H7 (cell line): ENCODE results near the gene FHOD3. TPM values are rescaled to one million over a fixed set of nuclear protein-coding genes. Genes with fewer than 3 reads are reported as not detected.

Experiments used
- DNase-seq: peaks from one replicate; pipeline ENCODE4 v3.0.0; 2012
- H3K27me3 ChIP-seq: 2 replicates; pipeline ENCODE4 v1.6.0; 2011; ENCODE audit warnings: mild to moderate bottlenecking, low read length; ENCODE audit not compliant: control insufficient read depth, insufficient read depth
- H3K36me3 ChIP-seq: replicated peaks from 2 replicates; pipeline ENCODE4 v1.5.1; 2011; ENCODE audit warnings: low read length; ENCODE audit not compliant: control insufficient read depth, insufficient read depth
- H3K4me3 ChIP-seq: 2 replicates; pipeline ENCODE4 v1.5.1; 2011; ENCODE audit warnings: low read depth, mild to moderate bottlenecking, control low read depth, low read length, moderate library complexity; ENCODE audit not compliant: insufficient read depth
- total RNA-seq: library from RNA; depleted of rRNA; stranded (reverse); fragments of >200 nt; shearing (Covaris generic); gene quantifications from 2 replicates; pipeline ENCODE4 v1.2.3, GENCODE V29; 2014

The FHOD3 gene
- total RNA-seq, 1 experiment from 2014 or later: 1.8 TPM

GRCh38 chr18:36386150-36386920 lies 88.8 kb downstream of the FHOD3 start:
- DNase-seq: no peak
- H3K36me3 ChIP-seq: no peaks in the 10 kb centered on the region
- no peak overlapping the region for H3K4me3 ChIP-seq
- H3K27me3 ChIP-seq: no peaks in the 10 kb centered on the region

- no peaks in the 10 kb centered on the region for H3K36me3 ChIP-seq
- H3K27me3 ChIP-seq: no peaks in the 10 kb centered on the region
- DNase-seq: no peak
- no peak overlapping the region for H3K4me3 ChIP-seq
Observed at GRCh38 chr18:36387310-36387709, 89.8 kb downstream of the FHOD3 start.

GRCh38 chr18:36388310-36388709 lies 90.8 kb downstream of the FHOD3 start:
- Histone ChIP-seq H3K4me3 (no peak overlapping the region), H3K36me3 (no peaks in the 10 kb centered on the region), H3K27me3 (no peaks in the 10 kb centered on the region)
- DNase-seq: peak; percentile 54

- H3K4me3 ChIP-seq: no peak overlapping the region
- no peaks in the 10 kb centered on the region for H3K27me3 ChIP-seq
- H3K36me3 ChIP-seq: no peaks in the 10 kb centered on the region
- DNase-seq: no peak
Observed at GRCh38 chr18:36389027-36389426, 91.5 kb downstream of the FHOD3 start.

- no peaks in the 10 kb centered on the region for H3K27me3 ChIP-seq
- no peak for DNase-seq
- no peaks in the 10 kb centered on the region for H3K36me3 ChIP-seq
- H3K4me3 ChIP-seq: no peak overlapping the region
Observed at GRCh38 chr18:36389811-36390581, 92.5 kb downstream of the FHOD3 start.

GRCh38 chr18:36391426-36392145 lies 94.1 kb downstream of the FHOD3 start:
- Histone ChIP-seq H3K4me3 (no peak overlapping the region), H3K36me3 (no peaks in the 10 kb centered on the region), H3K27me3 (no peaks in the 10 kb centered on the region)
- no peak for DNase-seq

DNA sequence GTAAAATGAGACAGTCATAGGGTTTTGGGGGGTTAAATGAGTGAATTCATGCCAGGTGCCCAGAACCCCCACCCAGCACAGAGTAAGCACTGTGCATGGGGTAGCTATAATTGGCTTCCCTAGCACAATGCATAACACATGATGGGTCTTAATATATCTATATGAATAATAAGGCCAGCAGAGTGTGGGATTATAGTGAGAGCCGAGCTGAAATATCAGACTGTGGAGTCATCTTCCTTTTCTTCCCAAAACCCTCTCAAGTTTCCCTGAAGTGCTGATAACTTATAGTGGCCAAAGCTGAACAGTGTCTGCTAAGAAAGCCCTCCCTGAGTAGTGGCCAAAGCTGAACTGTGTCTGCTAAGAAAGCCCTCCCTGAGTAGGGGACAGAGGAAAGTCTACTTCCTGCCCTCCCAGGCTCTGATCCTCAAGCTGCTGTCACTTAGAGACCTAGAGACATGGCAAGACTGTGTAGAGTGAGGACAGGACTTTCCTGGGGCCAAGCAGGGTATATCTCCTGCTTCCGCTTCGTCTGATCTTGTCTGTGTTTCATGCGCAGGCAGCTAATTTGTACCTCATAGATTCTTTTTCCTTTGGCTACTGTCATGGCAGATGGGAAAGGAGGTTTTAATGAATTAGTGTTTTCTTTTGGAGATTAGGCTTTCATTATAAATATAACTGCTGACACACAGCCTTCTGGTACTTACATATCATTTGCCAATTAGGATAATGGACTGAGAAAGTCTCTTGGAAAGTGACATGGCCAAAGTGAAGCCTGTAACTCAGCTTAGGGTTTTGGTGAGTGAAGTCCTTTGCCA lies 94.9 kb downstream of the FHOD3 start:
- H3K27me3 ChIP-seq: no peaks in the 10 kb centered on the region
- no peak for DNase-seq
- no peaks in the 10 kb centered on the region for H3K36me3 ChIP-seq
- no peak overlapping the region for H3K4me3 ChIP-seq

DNA sequence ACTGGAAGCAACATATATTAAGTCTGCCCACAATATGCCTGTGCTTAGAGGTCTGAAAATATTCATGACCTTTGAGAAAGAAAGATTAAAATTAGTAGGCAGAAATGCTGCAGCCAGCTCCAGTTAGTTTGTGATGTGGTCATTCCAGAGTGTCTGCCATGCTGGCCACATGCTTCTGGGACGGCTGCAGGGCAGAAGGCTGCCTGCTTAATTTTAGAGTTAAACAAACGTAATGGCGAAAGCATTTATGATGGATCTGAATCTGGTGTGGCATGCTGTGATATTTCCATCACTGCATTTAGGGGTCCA lies 95.4 kb downstream of the FHOD3 start:
- DNase-seq: no peak
- no peaks in the 10 kb centered on the region for H3K27me3 ChIP-seq
- no peaks in the 10 kb centered on the region for H3K36me3 ChIP-seq
- H3K4me3 ChIP-seq: no peak overlapping the region

- H3K36me3 ChIP-seq: no peaks in the 10 kb centered on the region
- no peak overlapping the region for H3K4me3 ChIP-seq
Observed at GRCh38 chr18:36394486-36394885, 97.0 kb downstream of the FHOD3 start.

DNA sequence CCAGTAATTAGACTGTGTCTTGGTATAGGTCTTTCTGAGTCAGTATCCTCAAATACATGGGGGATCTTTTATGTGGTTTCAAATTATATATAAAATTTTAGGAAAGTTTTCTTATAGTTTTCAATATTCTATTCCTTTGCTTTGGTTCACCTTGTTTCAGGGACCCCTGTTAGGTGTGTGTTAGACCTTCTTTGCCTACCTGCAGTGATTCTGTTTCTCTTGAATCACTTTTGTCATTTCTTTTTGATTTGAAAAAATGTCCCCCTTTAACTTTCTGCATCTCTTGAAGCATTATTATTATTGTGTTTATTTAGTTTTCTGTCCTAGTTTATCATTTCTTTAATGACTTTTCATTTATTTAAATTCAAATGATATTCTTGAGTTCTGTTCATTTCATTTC lies 98.7 kb downstream of the FHOD3 start:
- Histone ChIP-seq H3K4me3 (no peak overlapping the region), H3K36me3 (no peaks in the 10 kb centered on the region), H3K27me3 (no peaks in the 10 kb centered on the region)
- DNase-seq: no peak

More at GRCh38 chr18:36394486-36394885, 97.0 kb downstream of the FHOD3 start:
- no peaks in the 10 kb centered on the region for H3K27me3 ChIP-seq
- no peak for DNase-seq

- DNase-seq: no peak
- Histone ChIP-seq H3K4me3 (no peak overlapping the region), H3K36me3 (no peaks in the 10 kb centered on the region), H3K27me3 (no peaks in the 10 kb centered on the region)
Observed at GRCh38 chr18:36397033-36397432, 99.5 kb downstream of the FHOD3 start.

GRCh38 chr18:36398419-36398818 lies 100.9 kb downstream of the FHOD3 start:
- H3K36me3 ChIP-seq: no peaks in the 10 kb centered on the region
- no peaks in the 10 kb centered on the region for H3K27me3 ChIP-seq
- no peak for DNase-seq
- H3K4me3 ChIP-seq: no peak overlapping the region

- Histone ChIP-seq H3K4me3 (no peak overlapping the region), H3K36me3 (no peaks in the 10 kb centered on the region), H3K27me3 (no peaks in the 10 kb centered on the region)
- DNase-seq: no peak
Observed at GRCh38 chr18:36399055-36399454, 101.5 kb downstream of the FHOD3 start.

GRCh38 chr18:36401462-36401861 lies 103.9 kb downstream of the FHOD3 start:
- Histone ChIP-seq H3K4me3 (no peak overlapping the region), H3K27me3 (no peaks in the 10 kb centered on the region), H3K36me3 (no peaks in the 10 kb centered on the region)
- DNase-seq: no peak
